ENCODE data around the gene NUP205. TPM values are rescaled to one million over a fixed set of nuclear protein-coding genes. Genes with fewer than 3 reads are reported as not detected.

The NUP205 gene
- total and polyA plus RNA-seq, 2 of the 13 experiments (the other 11 are each of a cell fraction or from before 2014, with no cell fraction given), result 46.2 to 87.2 TPM

- TF ChIP-seq MXD3 (CRISPR knock-in tag; IDR thresholded peaks at IDR 0.05) (peak; percentile 72), MTA1 (CRISPR knock-in tag; IDR thresholded peaks at IDR 0.05; ENCODE audit: borderline replicate concordance) (peak; percentile 54; the same call in 1 of the 2 replicates), TBX2 (CRISPR knock-in tag; IDR thresholded peaks at IDR 0.05; ENCODE audit: borderline replicate concordance) (peak; percentile 67), PHB2 (IDR thresholded peaks at IDR 0.05; ENCODE audit: partially characterized antibody) (no peak), CHD4 (IDR thresholded peaks at IDR 0.05; ENCODE audit: borderline replicate concordance, low read length) (no peak), ZNF569 (CRISPR knock-in tag; IDR thresholded peaks at IDR 0.05; ENCODE audit: borderline replicate concordance) (no peak), ZNF615 (CRISPR knock-in tag; IDR thresholded peaks at IDR 0.05; ENCODE audit: borderline replicate concordance) (peak; percentile 80; the same call in 1 of the 2 replicates), ZBTB2 (CRISPR knock-in tag; IDR thresholded peaks at IDR 0.05; ENCODE audit: low read depth) (no peak), ZNF549 (CRISPR knock-in tag; IDR thresholded peaks at IDR 0.05) (no peak), FOXP4 (CRISPR knock-in tag; IDR thresholded peaks at IDR 0.05) (0 out of 2 replicates have a peak, but pooled peaks have one; percentile 36), ZNF281 (CRISPR knock-in tag; IDR thresholded peaks at IDR 0.05; ENCODE audit: borderline replicate concordance) (no peak), ELF3 (CRISPR knock-in tag; IDR thresholded peaks at IDR 0.05) (peak; percentile 45; the same call in 1 of the 2 replicates), ZBTB38 (CRISPR knock-in tag; IDR thresholded peaks at IDR 0.05) (peak; percentile 64; the same call in 1 of the 2 replicates), PITX1 (CRISPR knock-in tag; IDR thresholded peaks at IDR 0.05) (peak; percentile 57; the same call in 1 of the 2 replicates), ZNF597 (CRISPR knock-in tag; IDR thresholded peaks at IDR 0.05) (no peak), SOX13 (IDR thresholded peaks at IDR 0.05) (no peak), SOX13 (CRISPR knock-in tag; conservative IDR thresholded peaks at IDR 0.05 in 1 of 2, IDR thresholded peaks at IDR 0.05 in 1 of 2) (peak in 1 of 2 experiments; percentile 16; a peak in 1 of 4 replicates), MBNL3 (CRISPR knock-in tag; conservative IDR thresholded peaks at IDR 0.05) (no peak), ZNF17 (CRISPR knock-in tag; IDR thresholded peaks at IDR 0.05) (no peak; the same call in 1 of the 2 replicates), ZNF713 (CRISPR knock-in tag; IDR thresholded peaks at IDR 0.05) (no peak), ZNF121 (CRISPR knock-in tag; IDR thresholded peaks at IDR 0.05) (no peak)
These were observed at the start of gene NUP205 (continued) for GRCh38 chr7:135557455-135558336.

Measured in HepG2 (cell line).